ENCODE measurements around the gene NSMF.
A peak's percentile ranks its signal among the peaks of the same experiment; 100 is the strongest.

The NSMF gene

GRCh38 chr9:137496601-137497375 is 37.7 kb upstream of the NSMF start:
- no peak for DNase-seq (ENCODE audit: low read depth)
- no peak overlapping the region for H3K4me3 ChIP-seq (ENCODE audit: low read depth, low read length)
- no peak for TF ChIP-seq CTCF (IDR thresholded peaks at IDR 0.05; ENCODE audit: insufficient read depth, low read depth, low read length, missing control alignments)

- no peak overlapping the region for H3K4me3 ChIP-seq (ENCODE audit: low read depth, low read length)
- no peak for DNase-seq (ENCODE audit: low read depth)
- no peak for TF ChIP-seq CTCF (IDR thresholded peaks at IDR 0.05; ENCODE audit: insufficient read depth, low read depth, low read length, missing control alignments)
Observed at GRCh38 chr9:137494550-137495351, 35.6 kb upstream of the NSMF start.

DNA sequence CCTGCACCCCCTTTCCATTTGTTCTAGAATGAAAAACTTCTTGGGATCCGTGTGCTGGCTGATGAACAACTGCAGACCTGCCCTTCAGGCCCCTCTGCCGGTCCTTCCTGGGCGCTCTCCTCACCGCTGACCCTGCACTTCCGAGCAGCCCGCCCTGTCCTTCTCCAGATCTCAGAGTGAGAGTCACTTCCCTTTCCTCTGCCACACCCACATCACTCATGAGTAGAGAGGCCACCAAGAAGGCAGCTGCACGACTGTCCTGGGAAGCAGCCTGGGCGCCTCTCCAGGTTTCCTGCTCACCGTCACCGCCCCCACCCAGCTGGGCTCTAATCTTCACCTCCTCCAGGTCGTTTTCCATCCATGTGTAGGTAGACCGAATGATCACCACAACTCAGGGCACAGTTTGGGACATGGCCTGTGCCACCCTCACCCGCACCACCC is 35.0 kb upstream of the NSMF start:
- no peak overlapping the region for H3K4me3 ChIP-seq (ENCODE audit: low read depth, low read length)
- no peak for TF ChIP-seq CTCF (IDR thresholded peaks at IDR 0.05; ENCODE audit: insufficient read depth, low read depth, low read length, missing control alignments)
- DNase-seq (ENCODE audit: low read depth): no peak

- TF ChIP-seq CTCF (IDR thresholded peaks at IDR 0.05; ENCODE audit: insufficient read depth, low read depth, low read length, missing control alignments): no peak
- no peak overlapping the region for H3K4me3 ChIP-seq (ENCODE audit: low read depth, low read length)
- no peak for DNase-seq (ENCODE audit: low read depth)
Observed at GRCh38 chr9:137493364-137494103, 34.4 kb upstream of the NSMF start.

DNA sequence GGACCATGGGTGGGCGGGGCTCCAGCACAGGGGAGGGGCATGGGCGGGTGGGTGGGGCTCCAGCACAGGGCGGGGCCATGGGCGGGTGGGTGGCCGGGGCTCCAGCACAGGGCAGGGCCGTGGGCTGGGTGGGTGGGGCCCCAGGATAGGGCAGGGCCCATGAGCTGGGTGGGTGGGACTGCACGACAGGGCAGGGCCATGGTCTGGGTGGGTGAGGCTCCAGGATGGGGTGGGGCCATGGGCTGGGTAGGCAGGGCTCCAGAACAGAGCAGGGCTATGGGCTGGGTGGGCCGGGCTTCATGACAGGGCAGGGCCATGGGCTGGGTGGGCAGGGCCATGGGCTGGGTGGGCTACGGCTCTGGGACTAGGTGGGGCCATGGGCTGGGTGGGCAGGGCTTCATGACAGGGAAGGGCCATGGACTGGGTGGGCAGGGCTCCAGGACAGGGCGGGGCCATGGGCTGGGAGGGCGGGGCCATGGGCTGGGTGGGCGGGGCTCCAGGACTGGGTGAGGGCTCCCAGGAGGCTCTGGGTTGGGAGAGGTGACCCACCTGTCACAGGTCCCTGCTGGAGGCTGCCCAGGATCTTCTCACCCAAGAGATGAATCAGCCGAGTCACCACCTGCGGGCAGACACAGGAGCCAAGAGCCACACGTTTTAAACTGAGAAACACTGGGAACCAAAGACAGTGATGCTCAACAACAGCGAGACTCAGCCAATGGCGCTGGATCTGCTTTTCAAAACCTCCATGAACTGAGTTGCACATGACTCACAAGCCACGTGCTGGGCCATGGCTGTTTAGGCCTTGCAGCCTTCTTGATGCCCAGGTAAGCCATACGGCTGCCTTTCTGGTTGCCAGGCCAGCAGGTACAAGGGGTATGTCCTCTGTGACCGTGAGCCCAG is 33.6 kb upstream of the NSMF start:
- TF ChIP-seq CTCF (IDR thresholded peaks at IDR 0.05; ENCODE audit: insufficient read depth, low read depth, low read length, missing control alignments): no peak
- DNase-seq (ENCODE audit: low read depth): peak; percentile 26
- H3K4me3 ChIP-seq (ENCODE audit: low read depth, low read length): no peak overlapping the region
